Measurements from ENCODE around the gene HOXA6.

Gene HOXA6

GRCh38 chr7:27116962-27117886 lies 30.4 kb downstream of the HOXA6 start:
- H3K9me3 ChIP-seq (ENCODE audit: low read length), result no peaks in the 10 kb centered on the region
- H3K27ac ChIP-seq (ENCODE audit: low read depth, low read length), result peak overlapping the region; percentile 94
- peaks cover 6% of the 10 kb centered on the region for H3K36me3 ChIP-seq (ENCODE audit: insufficient read depth, low read length)
- H3K9ac ChIP-seq (ENCODE audit: low read length), result peak overlapping the region; percentile 76
- H3K4me3 ChIP-seq (ENCODE audit: low read depth in 1 of 2, low read length in 2 of 2), result peak overlapping the region; percentile 28 to 71
- H3K4me1 ChIP-seq (ENCODE audit: insufficient read depth, low read length), result peaks cover 57% of the 10 kb centered on the region
- H3K27me3 ChIP-seq (ENCODE audit: control insufficient read depth in 1 of 2, insufficient read depth in 2 of 2, low read length in 2 of 2), result no peaks in the 10 kb centered on the region

GRCh38 chr7:27116031-27116961 lies 31.3 kb downstream of the HOXA6 start:
- Histone ChIP-seq H3K9me3 (ENCODE audit: low read length) (no peaks in the 10 kb centered on the region), H3K4me1 (ENCODE audit: insufficient read depth, low read length) (peaks cover 63% of the 10 kb centered on the region), H3K27ac (ENCODE audit: low read depth, low read length) (peak overlapping the region; percentile 94), H3K27me3 (ENCODE audit: control insufficient read depth in 1 of 2, insufficient read depth in 2 of 2, low read length in 2 of 2) (no peaks in the 10 kb centered on the region), H3K4me3 (ENCODE audit: low read depth in 1 of 2, low read length in 2 of 2) (peak overlapping the region; percentile 43 to 71), H3K36me3 (ENCODE audit: insufficient read depth, low read length) (peaks cover 6% of the 10 kb centered on the region), H3K9ac (ENCODE audit: low read length) (peak overlapping the region; percentile 76)

- peak overlapping the region; percentile 43 to 71 for H3K4me3 ChIP-seq (ENCODE audit: low read depth in 1 of 2, low read length in 2 of 2)
Measured at GRCh38 chr7:27115221-27116026, 32.1 kb downstream of the HOXA6 start.

GRCh38 chr7:27114881-27115220 lies 32.7 kb downstream of the HOXA6 start:
- peaks cover 6% of the 10 kb centered on the region for H3K36me3 ChIP-seq (ENCODE audit: insufficient read depth, low read length)
- H3K9ac ChIP-seq (ENCODE audit: low read length), result peak overlapping the region; percentile 76
- peak overlapping the region; percentile 94 for H3K27ac ChIP-seq (ENCODE audit: low read depth, low read length)
- H3K9me3 ChIP-seq (ENCODE audit: low read length), result no peaks in the 10 kb centered on the region
- no peaks in the 10 kb centered on the region for H3K27me3 ChIP-seq (ENCODE audit: control insufficient read depth in 1 of 2, insufficient read depth in 2 of 2, low read length in 2 of 2)
- H3K4me3 ChIP-seq (ENCODE audit: low read depth in 1 of 2, low read length in 2 of 2), result peak overlapping the region; percentile 43 to 71
- peaks cover 61% of the 10 kb centered on the region for H3K4me1 ChIP-seq (ENCODE audit: insufficient read depth, low read length)

More at GRCh38 chr7:27115221-27116026, 32.1 kb downstream of the HOXA6 start:
- H3K9ac ChIP-seq (ENCODE audit: low read length), result peak overlapping the region; percentile 76
- peaks cover 62% of the 10 kb centered on the region for H3K4me1 ChIP-seq (ENCODE audit: insufficient read depth, low read length)
- H3K36me3 ChIP-seq (ENCODE audit: insufficient read depth, low read length), result peaks cover 6% of the 10 kb centered on the region
- peak overlapping the region; percentile 94 for H3K27ac ChIP-seq (ENCODE audit: low read depth, low read length)
- no peaks in the 10 kb centered on the region for H3K27me3 ChIP-seq (ENCODE audit: control insufficient read depth in 1 of 2, insufficient read depth in 2 of 2, low read length in 2 of 2)
- no peaks in the 10 kb centered on the region for H3K9me3 ChIP-seq (ENCODE audit: low read length)

- H3K9ac ChIP-seq (ENCODE audit: low read length), result peak overlapping the region; percentile 64
- peaks cover 1% of the 10 kb centered on the region for H3K36me3 ChIP-seq (ENCODE audit: insufficient read depth, low read length)
- H3K27me3 ChIP-seq (ENCODE audit: control insufficient read depth in 1 of 2, insufficient read depth in 2 of 2, low read length in 2 of 2), result no peaks in the 10 kb centered on the region
- peak overlapping the region; percentile 84 for H3K27ac ChIP-seq (ENCODE audit: low read depth, low read length)
- H3K4me1 ChIP-seq (ENCODE audit: insufficient read depth, low read length), result peaks cover 66% of the 10 kb centered on the region
- peak overlapping the region; percentile 30 to 70 for H3K4me3 ChIP-seq (ENCODE audit: low read depth in 1 of 2, low read length in 2 of 2)
- no peaks in the 10 kb centered on the region for H3K9me3 ChIP-seq (ENCODE audit: low read length)
Measured at GRCh38 chr7:27113991-27114769, 33.4 kb downstream of the HOXA6 start.

GRCh38 chr7:27112955-27113949 lies 34.3 kb downstream of the HOXA6 start:
- Histone ChIP-seq H3K9me3 (ENCODE audit: low read length) (no peaks in the 10 kb centered on the region), H3K27ac (ENCODE audit: low read depth, low read length) (peak overlapping the region; percentile 67), H3K36me3 (ENCODE audit: insufficient read depth, low read length) (no peaks in the 10 kb centered on the region), H3K27me3 (ENCODE audit: control insufficient read depth in 1 of 2, insufficient read depth in 2 of 2, low read length in 2 of 2) (no peaks in the 10 kb centered on the region), H3K4me3 (ENCODE audit: low read depth in 1 of 2, low read length in 2 of 2) (peak overlapping the region; percentile 17 to 62), H3K9ac (ENCODE audit: low read length) (peak overlapping the region; percentile 50), H3K4me1 (ENCODE audit: insufficient read depth, low read length) (peaks cover 66% of the 10 kb centered on the region)

GRCh38 chr7:27112361-27112760 lies 35.2 kb downstream of the HOXA6 start:
- Histone ChIP-seq H3K4me3 (ENCODE audit: low read depth in 1 of 2, low read length in 2 of 2) (peak overlapping the region in 1 of 2 donors; percentile 17), H3K9ac (ENCODE audit: low read length) (peak overlapping the region; percentile 50), H3K4me1 (ENCODE audit: insufficient read depth, low read length) (peaks cover 64% of the 10 kb centered on the region), H3K9me3 (ENCODE audit: low read length) (no peaks in the 10 kb centered on the region), H3K27ac (ENCODE audit: low read depth, low read length) (peak overlapping the region; percentile 67), H3K27me3 (ENCODE audit: control insufficient read depth in 1 of 2, insufficient read depth in 2 of 2, low read length in 2 of 2) (no peaks in the 10 kb centered on the region), H3K36me3 (ENCODE audit: insufficient read depth, low read length) (no peaks in the 10 kb centered on the region)

- Histone ChIP-seq H3K27ac (ENCODE audit: low read depth, low read length) (peak overlapping the region; percentile 67), H3K4me1 (ENCODE audit: insufficient read depth, low read length) (peaks cover 62% of the 10 kb centered on the region), H3K4me3 (ENCODE audit: low read depth in 1 of 2, low read length in 2 of 2) (no peak overlapping the region), H3K36me3 (ENCODE audit: insufficient read depth, low read length) (no peaks in the 10 kb centered on the region), H3K9me3 (ENCODE audit: low read length) (no peaks in the 10 kb centered on the region), H3K27me3 (ENCODE audit: control insufficient read depth in 1 of 2, insufficient read depth in 2 of 2, low read length in 2 of 2) (no peaks in the 10 kb centered on the region), H3K9ac (ENCODE audit: low read length) (peak overlapping the region; percentile 50)
Measured at GRCh38 chr7:27111751-27112277, 35.8 kb downstream of the HOXA6 start.

- Histone ChIP-seq H3K9me3 (ENCODE audit: low read length) (no peaks in the 10 kb centered on the region), H3K4me1 (ENCODE audit: insufficient read depth, low read length) (peaks cover 56% of the 10 kb centered on the region), H3K27ac (ENCODE audit: low read depth, low read length) (peak overlapping the region; percentile 67), H3K4me3 (ENCODE audit: low read depth in 1 of 2, low read length in 2 of 2) (peak overlapping the region in 1 of 2 donors; percentile 44), H3K27me3 (ENCODE audit: control insufficient read depth in 1 of 2, insufficient read depth in 2 of 2, low read length in 2 of 2) (no peaks in the 10 kb centered on the region), H3K9ac (ENCODE audit: low read length) (no peak overlapping the region), H3K36me3 (ENCODE audit: insufficient read depth, low read length) (no peaks in the 10 kb centered on the region)
Measured at GRCh38 chr7:27111042-27111750, 36.4 kb downstream of the HOXA6 start.
